NB4 (cell line): ENCODE results near the gene TPPP2.

Source experiments
- POLR2A ChIP-seq: IDR thresholded peaks from 2 replicates; pipeline ENCODE4 v1.6.1; 2011; ENCODE audit warnings: mild to moderate bottlenecking; ENCODE audit not compliant: insufficient read length; ENCODE audit errors: extremely low read depth
- TF ChIP-seq, protein P1 (sequence below): IDR thresholded peaks from one replicate; pipeline ENCODE4 v1.5.1; 2012; ENCODE audit warnings: low read depth, low read length

DNA sequence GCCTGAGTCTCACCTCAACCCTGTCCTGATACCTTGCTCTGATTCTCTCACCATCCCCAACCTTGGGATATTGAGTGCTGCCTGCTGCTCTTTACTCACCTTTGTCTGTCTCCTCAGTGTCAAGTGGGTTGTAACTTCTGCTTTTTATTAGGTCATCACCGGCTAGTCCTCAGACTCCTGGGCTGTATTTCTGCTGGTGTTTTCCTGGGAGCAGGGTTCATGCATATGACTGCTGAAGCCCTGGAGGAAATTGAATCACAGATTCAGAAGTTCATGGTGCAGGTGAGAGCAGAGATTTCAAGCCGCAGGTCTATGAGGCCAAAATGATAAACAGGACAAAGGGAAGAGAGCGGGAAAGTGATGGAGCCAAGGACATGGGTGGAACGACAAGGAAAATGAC, 30.4 kb upstream of the TPPP2 start:
- TF ChIP-seq POLR2A = no peak
- TF ChIP-seq, protein P1, sequence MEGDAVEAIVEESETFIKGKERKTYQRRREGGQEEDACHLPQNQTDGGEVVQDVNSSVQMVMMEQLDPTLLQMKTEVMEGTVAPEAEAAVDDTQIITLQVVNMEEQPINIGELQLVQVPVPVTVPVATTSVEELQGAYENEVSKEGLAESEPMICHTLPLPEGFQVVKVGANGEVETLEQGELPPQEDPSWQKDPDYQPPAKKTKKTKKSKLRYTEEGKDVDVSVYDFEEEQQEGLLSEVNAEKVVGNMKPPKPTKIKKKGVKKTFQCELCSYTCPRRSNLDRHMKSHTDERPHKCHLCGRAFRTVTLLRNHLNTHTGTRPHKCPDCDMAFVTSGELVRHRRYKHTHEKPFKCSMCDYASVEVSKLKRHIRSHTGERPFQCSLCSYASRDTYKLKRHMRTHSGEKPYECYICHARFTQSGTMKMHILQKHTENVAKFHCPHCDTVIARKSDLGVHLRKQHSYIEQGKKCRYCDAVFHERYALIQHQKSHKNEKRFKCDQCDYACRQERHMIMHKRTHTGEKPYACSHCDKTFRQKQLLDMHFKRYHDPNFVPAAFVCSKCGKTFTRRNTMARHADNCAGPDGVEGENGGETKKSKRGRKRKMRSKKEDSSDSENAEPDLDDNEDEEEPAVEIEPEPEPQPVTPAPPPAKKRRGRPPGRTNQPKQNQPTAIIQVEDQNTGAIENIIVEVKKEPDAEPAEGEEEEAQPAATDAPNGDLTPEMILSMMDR = no peak
